Central memory CD8-positive, alpha-beta T cell (primary cell): Measurements from ENCODE around the gene GH2.
"Not testable (repeated sequence)": the region's sequence is repeated elsewhere in the genome, so short reads cannot be mapped to it uniquely, and the experiment has no call there.

Experiments used
- ATAC-seq: fragments of 150-1000 bp; cut with Tn5 transposase; replicated peaks from 2 replicates; pipeline ENCODE4 v1.10.0; 2022; ENCODE audit warnings: mild to moderate bottlenecking, moderate FRiP score, moderate number of reproducible peaks; ENCODE audit not compliant: poor library complexity, severe bottlenecking; ENCODE audit errors: extremely low read depth
- DNase-seq, 2 donors: peaks; one replicate each; pipeline ENCODE4 v3.0.0; 2021; ENCODE audit warnings: low spot score in 2 of 2
- H3K27ac Mint-ChIP-seq: one replicate; pipeline ENCODE4 v1.8.0; 2022; ENCODE audit warnings: low read depth, mild to moderate bottlenecking, moderate library complexity, mixed read lengths
- H3K27me3 Mint-ChIP-seq: one replicate; pipeline ENCODE4 v1.8.0; 2022; ENCODE audit warnings: mixed read lengths
- H3K36me3 Mint-ChIP-seq: one replicate; pipeline ENCODE4 v1.8.0; 2022; ENCODE audit warnings: mild to moderate bottlenecking, moderate library complexity, mixed read lengths; ENCODE audit not compliant: insufficient read depth
- H3K4me1 Mint-ChIP-seq: one replicate; pipeline ENCODE4 v1.8.0; 2022; ENCODE audit warnings: mixed read lengths
- H3K4me3 Mint-ChIP-seq: one replicate; pipeline ENCODE4 v1.8.0; 2022; ENCODE audit warnings: mild to moderate bottlenecking, moderate library complexity, mixed read lengths
- H3K9me3 Mint-ChIP-seq: one replicate; pipeline ENCODE4 v1.8.0; 2022; ENCODE audit warnings: mixed read lengths

GH2 gene

DNA sequence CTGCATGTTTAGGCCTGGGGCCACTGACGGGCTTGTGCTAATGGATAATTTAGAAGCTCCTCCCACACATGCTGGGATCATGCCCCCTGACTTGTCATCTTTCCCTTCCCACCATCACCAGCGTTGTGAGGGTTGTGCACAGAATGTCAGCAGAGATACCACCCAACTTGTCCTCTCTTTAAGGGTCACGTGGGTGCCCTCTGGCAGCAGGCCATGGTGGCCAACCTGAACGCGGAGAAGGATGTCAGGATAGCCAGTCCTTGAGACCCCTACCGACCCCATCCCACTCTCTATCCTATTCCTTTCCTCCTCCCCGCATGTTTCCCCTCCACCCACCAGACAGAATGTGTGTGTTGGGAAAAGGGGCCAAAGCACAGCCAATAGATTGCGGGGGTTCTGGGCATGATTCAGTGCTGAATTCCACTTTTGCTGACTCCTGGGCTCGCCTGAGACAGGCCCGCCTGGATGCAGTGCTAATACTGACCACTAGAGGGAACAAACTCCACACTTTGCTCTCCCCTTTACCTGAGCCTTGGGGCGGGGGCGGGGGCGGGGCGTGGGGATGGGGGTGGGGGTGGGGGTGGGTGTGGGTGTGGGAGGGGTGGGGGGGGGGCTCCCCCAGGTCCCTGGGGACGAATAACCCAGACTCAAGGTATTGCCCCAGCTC lies at the start of gene GH2:
Gene GH2 (minus strand): TSS at position 10 of the 667 bp plus-strand sequence. CDS start 143 bp downstream, outside the sequence.
- DNase-seq: peak; percentile 27 to 35

DNA sequence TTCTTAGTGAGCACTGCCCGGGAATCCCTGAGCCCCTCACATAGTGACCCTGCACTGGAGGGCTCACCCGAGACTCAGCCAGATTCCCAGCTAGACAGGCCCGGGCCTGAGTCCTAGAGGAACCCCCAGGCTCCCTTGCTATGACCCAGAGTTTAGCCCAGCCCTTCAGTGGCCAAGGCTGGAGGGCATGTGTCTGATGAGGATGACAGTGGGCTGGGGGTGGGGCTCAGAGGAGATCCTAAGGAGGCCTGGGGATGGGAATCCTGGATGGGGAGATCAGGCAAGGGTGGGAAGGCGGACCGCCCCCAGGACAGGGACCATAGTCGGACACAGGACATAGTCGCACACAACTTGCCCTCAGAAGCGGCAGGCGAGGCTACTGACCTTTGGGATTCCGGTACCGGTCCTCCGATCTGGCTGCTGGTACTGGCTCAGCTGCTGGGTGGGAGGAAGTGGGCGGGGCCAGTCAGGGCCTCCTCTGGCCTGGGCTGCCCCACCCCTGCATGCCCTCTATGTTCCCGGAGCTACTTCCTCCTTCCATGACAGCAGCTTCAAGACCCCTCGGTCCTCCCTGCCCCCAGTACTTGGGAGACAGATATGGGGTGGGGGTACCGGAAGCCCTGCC lies 49.3 kb upstream of the GH2 start:
- Mint-ChIP-seq H3K36me3 (peaks cover 1% of the 10 kb centered on the region), H3K9me3 (no peaks in the 10 kb centered on the region), H3K27me3 (no peaks in the 10 kb centered on the region), H3K4me1 (peaks cover 22% of the 10 kb centered on the region), H3K27ac (peak overlapping the region; percentile 73), H3K4me3 (peak overlapping the region; percentile 79)
- peak in 1 of 2 donors; percentile 22 for DNase-seq
- peak; percentile 74 for ATAC-seq

More for the DNA sequence above, at the start of gene GH2:
- ATAC-seq: peak; percentile 78
- Mint-ChIP-seq H3K36me3 (no peaks in the 10 kb centered on the region), H3K4me3 (no peak within 1 kb of the TSS), H3K27me3 (peaks cover 7% of the 10 kb centered on the region), H3K27ac (no peak within 1 kb of the TSS), H3K4me1 (no peaks in the 10 kb centered on the region), H3K9me3 (no peaks in the 10 kb centered on the region)

DNA sequence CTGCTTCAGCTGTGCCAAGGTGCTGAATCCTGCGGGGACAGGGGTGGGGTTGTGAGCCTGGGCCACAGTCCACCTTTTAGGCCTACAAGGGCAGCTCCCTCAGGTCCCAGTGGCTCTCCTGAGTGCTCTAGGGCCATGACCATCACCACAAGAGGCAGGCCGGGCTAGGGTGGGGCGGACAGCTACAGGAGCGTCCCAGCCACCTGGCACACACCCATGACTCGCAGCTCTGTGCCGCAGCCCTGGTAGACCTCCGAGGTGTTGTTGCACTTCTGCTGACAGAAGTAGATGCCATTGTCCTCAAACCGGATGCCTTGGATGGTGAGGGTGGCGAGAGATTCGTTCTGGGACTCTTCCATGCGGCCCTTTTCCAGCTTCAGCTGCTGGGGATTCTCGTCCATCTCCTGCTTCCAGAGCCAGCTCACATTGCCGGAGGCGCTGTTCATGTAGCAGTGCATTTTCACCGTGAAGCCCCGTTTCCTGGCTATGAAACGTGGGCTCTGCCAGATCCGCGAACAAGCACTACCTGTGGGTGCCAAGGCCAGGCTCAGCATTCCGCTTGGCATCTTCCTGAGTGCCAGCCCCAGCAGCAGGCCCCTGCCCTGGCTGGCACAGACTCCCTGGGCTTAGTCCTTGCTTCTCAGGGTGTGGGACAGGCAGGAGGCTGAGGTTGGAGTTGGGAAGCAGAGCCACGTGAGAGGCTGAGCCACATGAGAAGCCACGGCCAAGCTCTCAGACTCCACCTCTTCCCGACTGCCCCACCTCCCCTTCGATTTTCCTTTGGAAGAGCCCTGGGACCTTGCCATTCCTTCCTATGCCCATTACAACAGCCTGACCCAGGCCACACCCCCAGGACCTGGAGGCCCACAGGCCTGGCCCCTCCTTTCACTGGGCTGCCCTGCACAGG lies 48.4 kb upstream of the GH2 start:
- DNase-seq: no peak
- no peaks in the 10 kb centered on the region for H3K27me3 Mint-ChIP-seq
- H3K4me1 Mint-ChIP-seq: peaks cover 22% of the 10 kb centered on the region
- H3K36me3 Mint-ChIP-seq: peaks cover 1% of the 10 kb centered on the region
- ATAC-seq: no peak
- no peaks in the 10 kb centered on the region for H3K9me3 Mint-ChIP-seq
- peak overlapping the region; percentile 79 for H3K4me3 Mint-ChIP-seq
- H3K27ac Mint-ChIP-seq: peak overlapping the region; percentile 73

DNA sequence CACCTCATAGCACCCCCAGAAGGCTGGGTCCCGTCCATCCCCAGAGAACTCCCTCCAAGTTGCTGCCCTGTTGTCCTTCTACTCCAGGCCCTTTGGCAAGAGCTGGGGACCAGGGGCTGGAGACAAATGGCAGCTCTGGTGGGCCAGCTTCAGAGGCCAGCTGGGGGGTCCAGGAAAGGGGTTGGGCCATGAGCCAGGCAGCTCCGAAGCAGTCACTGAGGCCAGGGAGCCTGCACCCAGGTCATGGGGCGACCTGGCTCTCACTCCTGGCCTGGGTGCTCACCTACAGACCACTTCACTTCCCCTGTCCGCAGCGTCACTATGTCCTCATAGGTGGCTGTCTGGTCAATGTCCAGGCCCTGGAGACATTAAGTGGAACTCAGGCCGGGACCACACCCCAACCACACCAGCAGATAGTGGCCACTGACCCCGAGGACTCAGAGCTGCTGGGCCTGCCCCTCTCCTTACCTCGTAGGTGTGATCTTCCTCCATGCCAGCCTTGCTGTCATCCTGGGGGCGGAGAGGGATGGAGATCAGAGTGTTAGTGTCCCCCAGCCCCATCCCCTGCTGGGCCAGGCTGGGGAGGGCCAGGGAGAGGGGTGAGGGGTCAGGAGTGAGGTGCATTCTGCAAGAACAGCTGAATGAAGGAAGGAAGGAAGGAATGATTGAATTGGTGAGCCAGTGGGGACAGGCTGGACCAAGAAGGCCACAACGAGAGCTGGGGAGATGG lies 47.4 kb upstream of the GH2 start:
- DNase-seq: no peak
- no peak for ATAC-seq
- Mint-ChIP-seq H3K4me1 (peaks cover 22% of the 10 kb centered on the region), H3K9me3 (no peaks in the 10 kb centered on the region), H3K36me3 (peaks cover 1% of the 10 kb centered on the region), H3K27me3 (no peaks in the 10 kb centered on the region), H3K27ac (no peak overlapping the region), H3K4me3 (no peak overlapping the region)

DNA sequence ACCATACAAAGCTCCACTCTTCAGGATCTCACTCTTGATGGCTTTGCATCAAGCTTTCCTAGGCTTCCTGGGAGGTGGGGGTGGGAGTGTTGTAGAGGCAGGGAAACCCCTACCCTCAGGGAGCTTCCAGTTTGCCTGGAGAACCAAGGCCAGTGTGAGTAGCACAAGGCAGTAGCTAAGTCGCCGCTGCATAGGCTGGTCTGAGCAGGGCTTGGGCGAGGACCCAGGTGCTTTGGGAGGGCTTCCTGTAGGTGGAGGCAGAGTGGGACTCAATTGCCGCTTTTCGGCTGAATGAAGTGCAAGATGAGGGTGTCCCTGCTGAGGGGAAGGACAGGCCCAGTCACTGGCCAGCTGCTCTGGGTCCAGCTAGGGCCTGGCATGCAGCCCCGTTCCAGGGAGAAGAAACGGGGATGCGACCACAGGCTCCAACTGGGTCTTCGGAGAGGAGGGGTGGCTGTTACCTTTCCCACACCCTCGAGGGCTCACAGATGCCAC lies 46.5 kb upstream of the GH2 start:
- DNase-seq (no peak), ATAC-seq (no peak)
- Mint-ChIP-seq H3K36me3 (peaks cover 1% of the 10 kb centered on the region), H3K27ac (no peak overlapping the region), H3K4me3 (no peak overlapping the region), H3K4me1 (peaks cover 22% of the 10 kb centered on the region), H3K27me3 (no peaks in the 10 kb centered on the region), H3K9me3 (no peaks in the 10 kb centered on the region)

DNA sequence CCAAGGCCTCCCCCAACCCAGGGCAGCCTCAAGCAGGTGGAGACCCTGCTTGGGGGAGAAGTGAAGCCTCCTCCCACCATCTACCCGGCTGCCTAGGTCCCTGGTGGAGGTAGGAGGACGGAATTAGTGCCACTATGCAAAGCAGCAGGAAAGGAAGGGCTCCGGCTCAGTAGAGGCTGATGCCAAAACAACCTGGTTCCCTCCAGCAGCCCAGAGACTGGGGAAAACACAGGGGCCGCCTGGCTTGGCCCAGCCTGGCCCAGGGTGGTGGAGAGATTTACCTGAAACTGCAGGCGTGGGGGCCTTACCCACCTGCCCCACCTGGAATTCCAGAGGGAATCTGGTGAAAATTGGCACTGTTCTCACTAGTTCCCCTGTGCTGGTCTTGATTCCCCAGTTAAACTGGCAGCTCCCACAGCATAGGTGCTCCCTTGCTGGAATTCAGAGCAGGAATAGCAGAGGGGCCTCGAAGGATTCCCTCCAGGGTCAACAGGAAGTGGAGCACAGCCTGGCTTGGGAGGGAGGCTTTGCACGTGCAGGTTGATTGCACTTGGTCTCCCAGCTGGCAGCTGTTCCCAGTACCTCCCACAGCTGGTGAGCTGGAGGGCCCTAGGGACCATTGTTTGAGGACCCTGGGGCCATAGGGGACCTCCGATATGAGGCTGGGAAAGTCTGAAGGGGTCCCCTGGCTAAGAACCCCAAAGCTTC lies 45.9 kb upstream of the GH2 start:
- DNase-seq (no peak), ATAC-seq (no peak)
- H3K27me3 Mint-ChIP-seq: no peaks in the 10 kb centered on the region
- no peaks in the 10 kb centered on the region for H3K9me3 Mint-ChIP-seq
- H3K36me3 Mint-ChIP-seq: no peaks in the 10 kb centered on the region
- no peak overlapping the region for H3K4me3 Mint-ChIP-seq
- H3K27ac Mint-ChIP-seq: no peak overlapping the region
- peaks cover 20% of the 10 kb centered on the region for H3K4me1 Mint-ChIP-seq

DNA sequence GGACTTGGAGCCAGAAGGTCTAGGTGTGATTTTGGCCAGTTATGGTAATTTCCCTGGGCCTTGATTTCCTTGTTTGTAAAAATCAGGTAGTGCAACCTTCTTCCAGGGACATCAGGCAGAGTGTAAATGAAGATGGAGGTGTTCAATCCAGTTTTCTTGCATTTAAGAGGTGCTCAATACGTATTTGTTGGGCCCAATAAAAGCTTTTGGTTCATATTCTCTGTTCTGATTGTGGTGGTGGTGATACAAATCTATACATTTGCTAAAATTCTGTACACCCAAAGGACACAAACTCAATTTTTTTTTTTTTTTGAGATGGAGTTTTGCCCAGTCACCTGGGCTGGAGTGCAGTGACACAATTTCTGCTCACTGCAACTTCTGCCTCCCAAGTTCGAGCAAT lies 44.4 kb upstream of the GH2 start:
- peaks cover 8% of the 10 kb centered on the region for H3K4me1 Mint-ChIP-seq
- DNase-seq: no peak
- H3K27me3 Mint-ChIP-seq: no peaks in the 10 kb centered on the region
- ATAC-seq: no peak
- H3K4me3 Mint-ChIP-seq: no peak overlapping the region
- H3K36me3 Mint-ChIP-seq: no peaks in the 10 kb centered on the region
- no peak overlapping the region for H3K27ac Mint-ChIP-seq
- H3K9me3 Mint-ChIP-seq: no peaks in the 10 kb centered on the region

DNA sequence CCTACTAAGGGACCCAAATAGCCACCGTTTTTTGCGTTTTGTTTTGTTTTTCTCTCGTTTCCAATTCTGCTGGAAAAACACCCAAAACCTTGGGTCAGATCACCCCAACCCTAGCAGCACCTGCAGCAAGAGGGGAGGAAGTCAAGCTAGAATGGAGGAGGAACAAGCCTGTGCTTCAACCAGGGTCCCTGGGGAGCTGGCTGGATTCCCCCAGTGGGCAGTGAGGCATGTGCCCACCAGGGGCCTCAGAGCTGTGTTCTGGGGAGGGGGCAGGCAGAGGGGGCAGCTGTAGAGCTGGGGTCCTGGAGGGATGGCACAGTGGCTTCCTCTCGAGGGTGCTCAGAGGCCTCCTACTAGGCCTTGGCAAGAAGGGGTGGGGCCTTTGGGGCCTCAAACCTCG lies 43.9 kb upstream of the GH2 start:
- no peak overlapping the region for H3K27ac Mint-ChIP-seq
- H3K4me1 Mint-ChIP-seq: peaks cover 2% of the 10 kb centered on the region
- no peaks in the 10 kb centered on the region for H3K9me3 Mint-ChIP-seq
- DNase-seq: no peak
- H3K4me3 Mint-ChIP-seq: no peak overlapping the region
- H3K27me3 Mint-ChIP-seq: no peaks in the 10 kb centered on the region
- H3K36me3 Mint-ChIP-seq: no peaks in the 10 kb centered on the region
- ATAC-seq: no peak

DNA sequence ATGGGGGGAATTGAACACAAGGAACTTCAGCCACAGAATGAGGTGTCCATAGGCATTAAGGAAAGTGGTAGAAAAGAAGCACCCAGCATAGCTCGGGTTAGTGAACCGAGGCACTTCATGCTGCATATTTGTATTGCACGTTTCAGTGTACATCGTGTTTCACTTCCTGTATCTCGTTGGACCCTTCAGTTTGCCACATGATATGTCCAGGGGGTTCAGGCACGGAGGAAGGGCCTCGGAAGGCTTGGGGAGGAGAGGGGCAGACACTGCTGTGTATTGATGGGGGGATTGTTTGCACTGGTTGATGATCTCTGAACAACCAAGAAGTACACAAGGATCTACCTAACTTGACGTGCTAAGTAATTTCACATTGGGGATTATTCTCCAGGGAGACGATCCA lies 40.7 kb upstream of the GH2 start:
- not testable (repeated sequence) for DNase-seq, H3K4me1 Mint-ChIP-seq, ATAC-seq

DNA sequence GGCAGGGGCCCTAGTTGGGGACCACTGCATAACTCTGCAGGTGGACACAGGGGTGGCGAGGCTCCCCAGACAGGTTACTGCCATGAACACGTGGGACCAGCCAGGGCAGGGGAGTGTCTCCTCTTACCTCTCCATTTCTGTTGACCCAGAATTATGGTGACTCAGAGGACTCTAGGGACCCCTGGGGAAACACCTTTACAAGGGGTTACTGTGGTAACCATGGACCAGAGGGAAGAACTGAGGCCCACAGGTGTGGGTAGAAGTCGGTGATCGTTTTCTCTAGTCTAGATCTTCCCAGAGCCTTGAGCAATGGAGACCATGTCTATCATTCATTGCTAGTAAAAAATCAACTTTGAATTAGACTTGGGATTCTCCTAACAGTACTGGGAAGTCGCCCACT lies 39.0 kb upstream of the GH2 start:
- not testable (repeated sequence) for ATAC-seq

More for the DNA sequence above, 40.7 kb upstream of the GH2 start:
- not testable (repeated sequence) for H3K4me3 Mint-ChIP-seq, H3K9me3 Mint-ChIP-seq, H3K27ac Mint-ChIP-seq, H3K36me3 Mint-ChIP-seq
- peaks cover 11% of the 10 kb centered on the region for H3K27me3 Mint-ChIP-seq

DNA sequence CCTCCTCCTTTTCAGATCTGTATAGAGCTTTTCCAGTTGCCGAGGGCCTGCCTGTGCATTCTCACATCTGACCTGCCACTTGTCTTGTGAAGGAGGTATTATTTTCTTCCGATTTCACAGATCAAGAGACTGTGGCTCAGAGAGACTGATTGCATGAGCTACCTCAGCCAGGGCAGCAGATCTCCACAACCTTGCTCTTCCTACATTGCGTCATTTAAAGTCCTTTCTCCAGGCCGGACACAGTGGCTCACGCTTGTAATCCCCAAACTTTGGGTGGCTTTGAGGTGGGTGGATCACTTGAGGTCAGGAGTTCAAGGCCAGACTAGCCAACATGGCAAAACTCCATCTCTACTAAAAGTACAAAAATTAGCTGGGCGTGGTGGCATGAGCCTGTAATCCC lies 38.3 kb upstream of the GH2 start:
- ATAC-seq, H3K36me3 Mint-ChIP-seq, H3K27ac Mint-ChIP-seq, H3K4me3 Mint-ChIP-seq, DNase-seq, H3K4me1 Mint-ChIP-seq, H3K9me3 Mint-ChIP-seq: not testable (repeated sequence)
- H3K27me3 Mint-ChIP-seq: peaks cover 11% of the 10 kb centered on the region

More for the DNA sequence above, 39.0 kb upstream of the GH2 start:
- H3K36me3 Mint-ChIP-seq, H3K4me1 Mint-ChIP-seq, H3K27ac Mint-ChIP-seq, DNase-seq, H3K9me3 Mint-ChIP-seq, H3K4me3 Mint-ChIP-seq: not testable (repeated sequence)
- H3K27me3 Mint-ChIP-seq: peaks cover 11% of the 10 kb centered on the region
